AG09319 (cell line): ENCODE measurements around the gene GATA1.

Source experiments
- DNase-seq: peaks from one replicate; pipeline ENCODE4 v3.0.0-alpha.2; 2010; ENCODE audit warnings: low read depth; ENCODE audit errors: extremely low read depth
- TF ChIP-seq, protein P1 (sequence below): IDR thresholded peaks from 2 replicates; pipeline ENCODE4 v1.5.1; 2011; ENCODE audit warnings: low read depth, mild to moderate bottlenecking, inconsistent platforms, low read length, moderate library complexity

GATA1 gene

DNA sequence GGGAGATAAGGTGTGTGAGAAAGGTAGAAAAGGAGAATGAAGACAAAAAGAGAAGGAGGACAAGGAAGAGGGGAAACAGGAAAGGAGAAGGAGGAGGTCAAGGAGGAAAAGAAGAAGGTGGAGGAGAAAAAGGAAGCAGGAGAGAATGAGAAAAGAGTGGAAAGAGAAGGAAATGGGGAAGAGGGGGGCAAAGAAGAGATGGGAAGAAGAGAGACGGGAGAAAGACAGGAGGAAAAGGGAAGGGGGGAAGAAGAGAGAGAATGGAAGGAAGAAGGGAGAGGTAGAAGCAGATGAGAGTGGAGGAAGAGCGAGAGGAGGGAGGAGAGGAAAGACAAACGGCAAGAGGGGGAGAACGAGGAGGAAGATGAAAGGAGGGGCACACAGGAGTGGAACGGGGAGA lies 4.1 kb downstream of the GATA1 start:
- TF ChIP-seq, protein P1, sequence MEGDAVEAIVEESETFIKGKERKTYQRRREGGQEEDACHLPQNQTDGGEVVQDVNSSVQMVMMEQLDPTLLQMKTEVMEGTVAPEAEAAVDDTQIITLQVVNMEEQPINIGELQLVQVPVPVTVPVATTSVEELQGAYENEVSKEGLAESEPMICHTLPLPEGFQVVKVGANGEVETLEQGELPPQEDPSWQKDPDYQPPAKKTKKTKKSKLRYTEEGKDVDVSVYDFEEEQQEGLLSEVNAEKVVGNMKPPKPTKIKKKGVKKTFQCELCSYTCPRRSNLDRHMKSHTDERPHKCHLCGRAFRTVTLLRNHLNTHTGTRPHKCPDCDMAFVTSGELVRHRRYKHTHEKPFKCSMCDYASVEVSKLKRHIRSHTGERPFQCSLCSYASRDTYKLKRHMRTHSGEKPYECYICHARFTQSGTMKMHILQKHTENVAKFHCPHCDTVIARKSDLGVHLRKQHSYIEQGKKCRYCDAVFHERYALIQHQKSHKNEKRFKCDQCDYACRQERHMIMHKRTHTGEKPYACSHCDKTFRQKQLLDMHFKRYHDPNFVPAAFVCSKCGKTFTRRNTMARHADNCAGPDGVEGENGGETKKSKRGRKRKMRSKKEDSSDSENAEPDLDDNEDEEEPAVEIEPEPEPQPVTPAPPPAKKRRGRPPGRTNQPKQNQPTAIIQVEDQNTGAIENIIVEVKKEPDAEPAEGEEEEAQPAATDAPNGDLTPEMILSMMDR = no peak
- DNase-seq = no peak

DNA sequence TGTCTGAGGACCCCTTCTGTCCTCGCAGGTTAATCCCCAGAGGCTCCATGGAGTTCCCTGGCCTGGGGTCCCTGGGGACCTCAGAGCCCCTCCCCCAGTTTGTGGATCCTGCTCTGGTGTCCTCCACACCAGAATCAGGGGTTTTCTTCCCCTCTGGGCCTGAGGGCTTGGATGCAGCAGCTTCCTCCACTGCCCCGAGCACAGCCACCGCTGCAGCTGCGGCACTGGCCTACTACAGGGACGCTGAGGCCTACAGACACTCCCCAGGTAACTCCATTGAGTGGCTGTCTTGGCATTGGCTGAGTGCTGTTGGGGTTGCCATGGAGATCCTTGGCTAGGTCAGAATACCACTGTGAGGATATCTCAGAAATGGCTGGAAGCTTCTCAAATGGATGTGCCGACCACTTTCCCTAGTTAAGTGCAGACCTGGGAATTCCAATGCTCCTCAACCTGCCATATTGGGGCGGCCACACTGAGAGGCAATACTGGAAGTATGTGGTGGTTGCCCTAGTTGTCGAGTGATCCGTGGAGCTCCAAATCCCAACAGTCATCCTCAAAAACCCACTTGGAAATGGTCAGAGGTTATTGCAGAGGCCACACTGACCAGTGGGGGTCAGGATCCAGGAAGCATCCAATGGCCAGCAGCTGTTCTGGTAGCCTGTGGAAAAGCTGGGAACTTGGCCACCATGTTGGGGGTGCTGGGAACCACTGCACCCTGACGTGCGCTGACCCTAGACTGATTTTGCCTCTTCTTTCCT lies 4.9 kb downstream of the GATA1 start:
- TF ChIP-seq, protein P1 = no peak

DNA sequence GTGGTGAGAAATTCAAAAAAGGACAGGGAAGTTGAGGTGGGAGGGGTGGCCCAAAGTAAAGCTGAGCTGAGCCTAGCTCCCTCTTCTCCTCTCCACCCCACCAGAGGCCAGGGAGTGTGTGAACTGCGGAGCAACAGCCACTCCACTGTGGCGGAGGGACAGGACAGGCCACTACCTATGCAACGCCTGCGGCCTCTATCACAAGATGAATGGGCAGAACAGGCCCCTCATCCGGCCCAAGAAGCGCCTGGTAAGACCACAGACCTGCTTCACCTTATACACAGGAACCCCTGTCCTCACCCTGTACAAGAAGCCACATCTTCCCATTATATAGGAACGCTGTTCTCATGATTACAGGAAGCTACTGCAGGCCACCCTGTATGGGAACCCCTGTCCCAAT lies 5.8 kb downstream of the GATA1 start:
- DNase-seq = no peak
- TF ChIP-seq, protein P1 = no peak

More for the DNA sequence above, 4.9 kb downstream of the GATA1 start:
- DNase-seq = no peak

DNA sequence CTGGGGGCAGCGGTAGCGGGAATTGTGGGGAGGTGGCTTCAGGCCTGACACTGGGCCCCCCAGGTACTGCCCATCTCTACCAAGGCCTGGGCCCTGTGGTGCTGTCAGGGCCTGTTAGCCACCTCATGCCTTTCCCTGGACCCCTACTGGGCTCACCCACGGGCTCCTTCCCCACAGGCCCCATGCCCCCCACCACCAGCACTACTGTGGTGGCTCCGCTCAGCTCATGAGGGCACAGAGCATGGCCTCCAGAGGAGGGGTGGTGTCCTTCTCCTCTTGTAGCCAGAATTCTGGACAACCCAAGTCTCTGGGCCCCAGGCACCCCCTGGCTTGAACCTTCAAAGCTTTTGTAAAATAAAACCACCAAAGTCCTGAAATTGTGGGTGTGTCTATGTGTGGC lies 7.5 kb downstream of the GATA1 start:
- no peak for DNase-seq
- TF ChIP-seq, protein P1 = no peak

DNA sequence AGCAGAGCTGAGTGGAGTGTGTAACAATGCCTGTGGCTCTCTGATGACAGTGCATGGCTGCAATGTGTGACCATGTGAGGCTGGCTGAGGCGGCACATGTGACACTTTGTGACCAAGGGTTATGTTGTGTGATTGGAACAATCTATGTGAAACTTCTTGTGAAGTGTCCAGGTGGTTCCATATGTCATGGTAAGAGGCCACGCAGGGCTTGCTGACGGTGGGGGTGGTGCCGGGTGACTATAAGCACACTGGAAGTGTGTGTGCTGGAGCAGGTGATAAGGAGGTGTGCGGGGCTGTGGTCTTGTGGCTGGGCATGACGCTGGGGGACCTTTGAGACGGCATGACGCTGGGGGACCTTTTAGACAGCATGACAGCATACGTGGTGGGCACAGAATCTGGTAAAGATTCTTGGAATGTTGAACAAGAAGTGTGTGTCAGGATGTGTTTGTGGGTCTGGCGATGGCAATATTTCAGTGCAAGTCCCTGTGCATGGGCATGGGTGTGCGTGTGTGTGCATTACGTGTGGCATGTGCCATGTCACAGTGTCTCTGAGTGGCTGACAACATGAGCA lies 8.0 kb downstream of the GATA1 start:
- TF ChIP-seq, protein P1 = no peak
- DNase-seq = no peak

DNA sequence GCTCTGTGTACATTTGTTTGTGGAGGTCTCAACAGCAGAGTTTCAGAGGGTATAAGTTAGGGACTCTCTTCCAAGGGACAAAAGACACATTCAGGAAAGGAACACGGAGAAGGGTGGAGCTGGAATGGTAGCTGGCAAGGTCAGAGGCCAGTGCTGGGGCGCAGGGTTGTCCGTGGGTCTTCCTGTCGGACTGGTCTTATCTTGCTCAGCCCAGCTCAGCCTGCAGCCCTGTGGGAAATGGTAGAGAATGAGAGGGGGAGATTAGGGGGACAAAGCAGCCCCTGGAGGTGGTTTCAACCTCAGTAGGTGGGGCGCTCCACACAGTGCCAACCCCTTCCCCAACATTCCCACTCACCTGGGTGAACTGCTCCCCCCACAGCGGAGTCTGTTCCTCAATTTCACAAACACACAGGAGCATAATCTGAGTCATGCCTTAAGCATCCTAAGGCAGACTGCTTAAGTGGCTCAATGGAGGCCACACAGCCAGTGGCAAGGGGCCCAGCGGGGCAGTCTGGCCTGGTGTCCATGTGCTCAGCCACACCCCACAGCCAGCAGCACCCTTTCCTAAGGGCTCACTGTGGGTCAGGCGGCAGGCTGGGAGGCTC lies 8.6 kb downstream of the GATA1 start:
- TF ChIP-seq, protein P1 = no peak
- DNase-seq = peak; percentile 5

DNA sequence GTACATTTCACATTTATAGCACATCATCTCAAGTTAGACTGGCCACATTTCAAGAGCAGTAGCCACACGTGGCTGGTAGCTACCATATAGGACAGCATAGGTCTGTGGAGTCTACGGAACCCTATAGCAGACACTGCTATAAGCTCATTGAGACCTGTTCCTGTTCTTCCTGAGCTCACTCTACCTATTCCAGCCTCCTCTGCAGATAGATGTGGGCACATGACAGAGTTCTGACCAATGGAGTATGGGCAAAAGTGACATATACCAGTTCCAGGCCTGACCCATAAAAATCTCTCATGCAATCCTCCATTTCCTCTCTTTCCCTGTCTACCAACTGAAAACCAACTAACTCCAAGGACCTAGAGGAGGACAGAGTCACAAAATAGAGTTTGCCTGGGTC lies 11.9 kb downstream of the GATA1 start:
- TF ChIP-seq, protein P1 = no peak
- DNase-seq = no peak
